ENCODE measurements around the gene TSPAN15.

The TSPAN15 gene

DNA sequence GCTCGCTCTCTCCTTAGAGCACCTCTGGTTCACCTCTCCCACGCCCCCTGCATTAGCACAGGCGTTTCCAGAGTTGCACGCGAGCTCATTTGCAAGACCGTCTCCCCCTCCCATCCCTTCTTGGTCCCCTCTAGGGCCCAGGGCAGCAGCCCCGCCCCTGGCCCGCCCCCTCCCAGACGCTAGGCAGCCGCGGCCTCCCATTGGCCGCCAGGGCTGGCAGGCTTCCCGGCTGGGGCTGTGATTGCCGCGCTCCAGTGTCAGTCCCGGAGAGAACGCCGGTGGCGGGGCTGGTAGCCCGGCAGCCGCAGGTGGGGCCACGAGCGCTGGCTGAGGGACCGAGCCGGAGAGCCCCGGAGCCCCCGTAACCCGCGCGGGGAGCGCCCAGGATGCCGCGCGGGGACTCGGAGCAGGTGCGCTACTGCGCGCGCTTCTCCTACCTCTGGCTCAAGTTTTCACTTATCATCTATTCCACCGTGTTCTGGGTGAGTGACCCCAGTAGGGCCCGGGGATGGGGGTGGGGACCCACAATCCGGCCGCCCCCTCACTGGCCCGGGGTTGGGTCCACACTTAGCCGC is at the start of gene TSPAN15:
Gene TSPAN15, plus strand, starts transcription at position 257 of the 575 bp plus-strand sequence. Its CDS starts 130 bp downstream, at position 387.
- peak; percentile 78 for DNase-seq

DNA sequence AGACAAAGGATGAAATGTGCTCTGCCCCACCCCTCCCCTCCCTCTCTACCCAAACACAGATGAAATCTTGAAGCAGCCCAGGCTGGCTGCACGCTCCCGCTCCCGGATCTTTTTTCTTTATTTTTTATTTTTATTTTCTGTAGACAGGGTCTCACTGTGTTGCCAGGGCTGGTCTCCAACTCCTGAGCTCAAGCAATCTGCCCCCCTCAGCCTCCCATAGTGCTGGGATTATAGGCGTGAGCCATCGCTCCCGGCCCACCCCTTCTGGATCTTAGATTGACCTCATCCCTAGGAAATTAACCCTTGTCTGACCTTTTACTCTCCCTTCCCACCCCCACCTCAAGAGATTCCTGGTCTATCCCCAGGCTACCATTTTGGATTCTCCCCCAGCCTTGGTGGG is 48.9 kb upstream of the TSPAN15 start:
- no peak for DNase-seq

DNA sequence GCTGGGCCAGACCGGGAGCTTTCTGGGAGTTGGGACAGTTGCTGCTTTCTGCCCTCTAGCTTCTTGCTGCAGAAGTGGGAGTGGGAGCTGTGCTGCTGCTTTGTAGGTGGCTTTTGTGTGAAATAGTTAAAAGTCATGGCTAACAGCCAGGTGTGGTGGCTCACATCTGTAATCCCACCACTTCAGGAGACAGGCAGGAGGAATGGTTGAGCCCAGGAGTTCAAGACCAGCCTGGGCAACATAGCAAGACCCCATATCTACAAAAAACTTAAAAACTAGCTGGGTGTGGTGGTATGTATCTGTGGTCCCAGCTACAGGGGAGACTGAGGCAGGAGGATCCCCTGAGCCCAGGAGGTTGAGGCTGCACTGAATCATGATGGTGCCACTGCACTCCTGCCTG is 48.2 kb upstream of the TSPAN15 start:
- no peak for DNase-seq

DNA sequence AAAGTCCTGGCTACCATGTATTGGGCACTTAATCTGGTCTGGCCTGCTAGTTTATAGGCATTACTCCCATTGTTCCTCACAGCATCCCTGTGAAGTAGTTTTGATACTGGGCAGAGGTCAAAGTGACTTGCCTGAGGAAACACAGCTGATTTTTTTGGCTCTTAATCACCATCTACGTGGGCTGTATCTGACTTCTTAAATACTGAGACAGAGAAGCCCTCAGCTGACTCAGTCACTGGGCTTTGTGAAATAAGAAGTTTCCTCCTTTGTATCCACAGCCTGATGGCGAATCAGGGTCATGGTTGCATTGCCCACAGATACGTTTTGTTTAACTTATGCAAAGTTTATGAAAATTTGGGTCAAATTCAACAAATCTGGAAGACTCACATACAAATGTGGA is 47.7 kb upstream of the TSPAN15 start:
- DNase-seq: no peak

DNA sequence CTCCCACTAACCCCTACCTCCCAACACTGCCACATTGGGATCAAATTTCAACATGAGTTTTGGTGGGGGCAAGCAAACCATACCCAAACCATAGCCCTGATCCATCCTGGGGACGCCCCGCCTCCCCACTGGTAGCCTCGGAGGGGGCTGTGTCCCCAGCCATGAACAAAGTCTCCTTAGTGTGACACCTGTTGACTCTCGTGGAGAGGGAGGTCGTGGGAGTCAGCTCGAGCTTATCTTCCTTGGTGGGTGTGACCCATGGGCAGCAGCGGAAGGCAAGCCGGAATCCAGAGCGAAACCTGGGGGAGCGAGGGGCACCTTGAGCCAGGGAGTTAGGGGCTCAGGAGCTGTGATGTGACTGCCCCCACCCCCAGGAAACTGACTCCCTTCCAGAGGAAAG is 46.5 kb upstream of the TSPAN15 start:
- no peak for DNase-seq

GRCh38 chr10:69405221-69405620 is 46.0 kb upstream of the TSPAN15 start:
- no peak for DNase-seq

GRCh38 chr10:69406302-69406811 is 44.9 kb upstream of the TSPAN15 start:
- no peak for DNase-seq

DNA sequence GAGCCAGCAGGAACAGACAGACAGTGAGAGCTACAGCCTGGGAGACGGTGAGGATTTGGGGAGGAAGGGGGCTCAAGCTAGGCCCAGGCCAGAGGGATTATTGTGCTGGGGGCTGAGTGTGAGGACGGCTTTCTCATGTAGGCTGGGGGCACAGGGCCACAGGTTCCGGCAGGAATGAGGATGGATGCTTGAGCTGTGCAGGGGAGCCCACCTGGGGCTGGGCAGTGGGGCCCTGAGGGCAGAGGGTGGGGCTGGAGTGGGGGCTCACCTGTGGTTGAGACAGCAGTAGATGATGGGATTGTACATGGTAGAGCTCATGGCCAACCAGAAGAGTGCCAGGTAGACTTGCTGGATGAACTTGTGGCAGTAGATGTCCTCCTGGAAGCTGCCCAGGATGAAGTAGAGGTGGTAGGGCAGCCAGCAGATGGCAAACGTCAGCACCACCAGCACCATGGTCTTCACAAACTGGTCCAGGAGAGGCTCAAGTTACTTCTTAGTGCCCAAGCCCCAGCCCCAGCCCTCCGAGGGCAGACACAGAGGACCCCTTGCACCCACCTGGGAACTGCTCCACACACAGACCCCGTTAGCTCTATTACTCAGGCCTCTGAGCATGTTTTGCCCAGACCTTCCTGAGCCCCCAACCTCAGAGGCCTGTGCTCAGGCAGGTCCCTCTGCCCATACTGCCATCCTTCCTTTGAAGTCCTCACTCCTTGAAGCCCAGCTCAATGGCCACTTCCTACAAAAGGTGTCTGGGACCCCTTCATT is 44.3 kb upstream of the TSPAN15 start:
- DNase-seq: no peak

DNA sequence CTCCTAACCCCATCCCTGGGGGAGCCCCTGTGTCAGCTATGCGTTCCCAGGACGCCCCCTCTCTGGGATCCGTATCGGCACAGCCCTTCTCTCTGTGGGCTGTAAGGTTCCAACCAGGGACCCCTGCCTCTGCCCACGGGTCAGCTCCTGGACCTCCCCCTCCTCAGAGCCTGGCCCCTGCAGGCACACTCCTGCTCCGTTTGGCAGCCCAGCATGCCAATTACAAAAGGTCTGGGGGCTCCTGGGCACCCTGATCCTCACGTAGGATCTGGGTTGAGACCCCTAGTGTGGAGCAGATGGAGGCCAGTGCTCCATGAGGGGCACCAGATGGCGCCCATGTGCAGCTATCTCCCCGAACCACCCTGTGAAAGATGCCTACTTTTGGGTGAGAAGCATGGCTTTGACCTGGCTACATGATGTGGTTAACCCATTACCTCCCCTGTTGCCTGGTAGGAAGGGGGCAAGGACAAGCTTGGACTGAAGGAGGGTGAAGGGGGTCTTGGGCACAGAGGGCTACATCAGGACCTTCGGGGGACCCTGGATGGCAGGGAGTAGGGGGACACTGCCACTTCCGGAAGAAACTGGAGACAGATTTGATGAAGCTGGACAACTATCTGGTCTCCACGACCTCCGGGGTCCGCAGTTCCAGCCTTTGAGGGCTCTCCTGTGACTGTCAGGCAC is 43.5 kb upstream of the TSPAN15 start:
- DNase-seq: no peak

DNA sequence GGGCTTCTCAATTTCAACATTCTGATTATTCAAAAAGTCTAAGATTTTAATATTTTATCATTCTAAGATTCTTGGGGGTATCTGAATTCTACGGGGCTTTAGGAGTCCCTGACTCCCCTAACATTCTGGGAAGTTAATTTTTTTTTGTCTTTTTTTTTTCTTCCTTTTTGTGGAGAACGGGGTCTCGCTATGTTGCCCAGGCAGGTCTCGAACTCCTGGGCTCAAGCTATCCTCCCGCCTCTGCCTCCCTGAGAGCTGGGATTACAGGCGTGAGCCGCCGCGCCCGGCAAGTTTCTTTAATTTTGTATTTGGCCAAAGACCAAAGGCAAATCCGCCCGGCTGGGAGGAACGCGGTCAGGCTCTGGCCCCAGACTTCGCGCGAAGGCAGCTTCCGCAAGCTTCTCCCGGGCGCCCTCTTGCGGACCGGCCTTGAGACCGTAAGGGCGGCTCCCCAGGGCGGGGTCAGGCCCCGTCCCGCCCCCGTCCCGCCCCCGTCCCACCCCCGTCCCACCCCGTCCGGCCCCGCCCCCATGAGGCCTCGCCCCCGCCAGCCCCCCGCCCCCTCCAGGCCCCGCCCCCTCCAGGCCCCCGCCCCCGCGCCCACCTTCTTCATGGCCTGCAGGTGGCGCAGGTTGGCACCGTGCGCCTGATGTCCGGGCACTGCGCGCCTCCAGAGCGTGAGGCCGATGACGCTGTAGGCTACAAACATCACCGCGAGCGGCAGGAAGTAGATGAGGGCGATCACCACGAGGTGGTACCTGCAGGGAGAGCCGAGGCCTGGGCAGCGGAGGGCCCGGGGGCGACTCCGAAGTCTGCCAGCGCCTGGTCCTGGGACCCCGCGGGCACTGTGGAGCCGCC is 42.7 kb upstream of the TSPAN15 start:
- peak; percentile 87 to 88 for DNase-seq

GRCh38 chr10:69409176-69409495 is 42.1 kb upstream of the TSPAN15 start:
- DNase-seq: no peak

GRCh38 chr10:69409968-69410367 is 41.3 kb upstream of the TSPAN15 start:
- no peak for DNase-seq

DNA sequence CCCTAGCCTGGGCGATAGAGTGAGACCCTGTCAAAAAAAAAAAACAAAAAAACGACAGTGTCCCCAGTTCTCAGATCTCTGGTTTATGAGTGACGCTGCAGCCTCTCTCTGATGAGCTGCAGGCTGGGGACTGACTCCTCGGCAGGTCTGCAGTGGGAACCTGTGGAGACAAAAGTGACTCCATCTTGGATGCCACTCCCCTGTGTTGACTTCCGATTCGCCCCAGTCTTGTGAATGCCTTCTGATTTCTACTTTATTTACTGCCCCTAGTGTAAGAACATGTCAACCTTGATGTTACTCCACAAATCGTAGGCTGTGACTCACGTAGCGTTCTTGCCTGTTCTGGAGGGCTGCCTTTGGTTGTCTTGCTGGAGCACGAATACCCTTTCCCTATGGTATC is 40.8 kb upstream of the TSPAN15 start:
- DNase-seq: no peak

DNA sequence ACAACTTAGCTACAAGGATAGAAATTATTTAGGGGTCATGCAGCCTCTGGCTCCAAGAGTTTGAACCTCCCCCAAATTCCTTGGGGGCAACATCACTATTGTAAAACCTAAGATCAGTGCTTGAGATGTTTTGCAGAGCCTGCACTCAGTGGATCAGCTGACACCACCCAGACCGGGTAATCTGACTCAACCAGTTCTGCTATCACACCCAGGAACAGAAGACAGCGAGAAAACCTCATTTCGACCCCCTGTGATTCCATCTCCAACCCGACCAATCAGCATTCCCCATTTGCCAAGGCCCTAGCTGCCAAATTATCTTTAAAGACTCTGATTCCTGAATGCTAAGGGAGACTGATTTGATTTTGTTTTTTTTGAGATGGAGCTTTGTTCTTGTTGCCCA is 39.8 kb upstream of the TSPAN15 start:
- no peak for DNase-seq

DNA sequence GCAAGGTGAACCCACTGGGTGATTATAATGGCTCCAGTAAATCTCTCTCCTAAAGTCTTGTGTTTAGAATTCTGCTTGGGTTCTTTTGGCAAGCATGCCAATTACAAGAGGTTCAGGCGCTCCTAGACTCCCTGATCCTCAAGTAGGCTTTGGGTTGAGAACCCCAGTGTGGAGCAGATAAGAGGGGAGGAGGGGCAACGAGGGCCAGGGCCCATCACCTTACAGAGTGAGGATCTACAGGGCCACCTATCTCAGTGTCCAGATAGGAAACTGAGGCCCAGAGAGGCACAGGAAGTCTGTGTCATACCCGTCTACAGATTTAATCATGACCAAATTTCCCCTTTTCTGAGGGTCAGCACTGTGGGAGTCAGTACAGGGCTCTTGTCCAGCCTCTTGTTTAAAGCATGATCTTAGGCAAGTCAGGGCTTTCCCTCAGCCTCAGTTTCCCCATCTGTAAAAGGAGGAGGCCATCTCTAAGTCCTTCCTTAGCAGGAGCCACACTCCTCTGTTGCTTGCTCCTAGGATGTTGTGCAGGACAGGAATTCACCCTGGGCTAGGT is 39.0 kb upstream of the TSPAN15 start:
- DNase-seq: no peak

DNA sequence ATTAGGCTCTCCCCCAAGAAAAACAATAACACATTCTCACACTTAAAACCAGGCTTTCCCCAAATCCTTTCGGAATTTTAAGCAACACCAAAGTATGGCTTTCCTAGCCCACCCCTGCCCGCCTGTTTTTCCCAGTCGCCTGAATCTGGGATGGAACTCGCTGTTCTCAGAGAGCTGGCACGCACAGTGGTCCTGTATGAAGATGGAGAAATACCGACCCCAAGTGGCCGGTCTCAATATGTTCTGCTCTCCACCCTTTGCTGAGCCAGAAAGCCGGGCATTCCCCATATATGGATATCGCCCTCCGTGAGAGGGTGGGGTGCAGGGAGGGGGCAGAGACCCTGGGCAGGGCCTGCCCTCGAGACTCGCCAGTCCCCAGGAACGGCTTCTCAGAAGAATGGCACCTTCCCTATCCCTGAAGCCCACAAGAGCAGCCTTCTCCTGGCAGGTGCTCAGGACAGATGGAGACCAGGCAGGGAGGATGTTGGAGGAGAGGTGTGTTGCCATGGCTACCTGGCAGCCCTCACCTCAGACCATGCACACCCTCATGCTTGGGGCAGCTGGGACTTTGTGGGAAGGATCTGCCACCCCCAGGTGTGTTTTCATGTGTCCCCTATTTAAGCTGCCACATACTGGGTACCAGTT is 37.9 kb upstream of the TSPAN15 start:
- no peak for DNase-seq

DNA sequence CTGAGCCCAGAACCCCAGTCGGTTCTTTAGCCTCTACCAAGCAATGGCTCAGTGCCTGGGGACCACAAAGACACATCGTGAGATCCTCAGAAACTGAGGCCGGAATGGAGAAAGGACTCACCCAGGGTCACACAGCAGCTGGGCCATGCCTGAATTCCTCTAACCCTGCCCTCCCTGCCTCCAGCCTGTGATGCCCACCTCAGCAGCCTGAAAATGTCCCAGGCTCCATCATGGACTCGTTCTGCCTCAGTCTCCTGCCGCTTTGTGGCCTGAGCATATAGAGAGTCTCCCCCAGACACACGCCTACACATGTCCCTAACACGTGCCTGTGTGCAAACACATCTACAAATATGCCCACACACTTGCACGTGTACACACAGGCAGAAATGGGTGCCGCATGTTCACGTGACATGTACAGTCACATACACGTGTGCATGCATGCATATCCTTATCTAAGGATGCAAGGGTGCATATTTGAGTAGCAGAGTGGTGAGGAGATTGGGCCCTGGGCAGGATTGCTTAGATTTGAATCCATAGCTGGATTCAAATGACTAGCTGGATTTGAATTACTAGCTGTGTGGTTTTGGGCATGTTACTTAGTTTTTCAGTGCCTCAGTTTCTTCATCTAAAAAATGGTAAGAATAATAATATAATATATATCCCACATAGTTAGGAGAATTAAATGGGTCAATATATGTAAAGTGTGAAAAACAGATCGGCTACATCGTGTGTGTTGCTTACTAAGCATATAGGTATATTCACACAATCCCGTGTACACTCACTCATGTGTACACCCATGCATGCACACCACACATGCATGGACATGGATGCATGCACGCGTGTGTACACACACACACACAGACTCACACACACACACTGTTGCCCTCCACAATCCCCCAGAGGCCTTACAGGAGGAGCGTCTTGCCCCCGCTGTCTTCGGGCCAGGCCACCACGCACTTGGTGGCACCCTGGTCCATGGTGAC is 36.9 kb upstream of the TSPAN15 start:
- no peak for DNase-seq

GRCh38 chr10:69415049-69415448 is 36.2 kb upstream of the TSPAN15 start:
- no peak for DNase-seq

DNA sequence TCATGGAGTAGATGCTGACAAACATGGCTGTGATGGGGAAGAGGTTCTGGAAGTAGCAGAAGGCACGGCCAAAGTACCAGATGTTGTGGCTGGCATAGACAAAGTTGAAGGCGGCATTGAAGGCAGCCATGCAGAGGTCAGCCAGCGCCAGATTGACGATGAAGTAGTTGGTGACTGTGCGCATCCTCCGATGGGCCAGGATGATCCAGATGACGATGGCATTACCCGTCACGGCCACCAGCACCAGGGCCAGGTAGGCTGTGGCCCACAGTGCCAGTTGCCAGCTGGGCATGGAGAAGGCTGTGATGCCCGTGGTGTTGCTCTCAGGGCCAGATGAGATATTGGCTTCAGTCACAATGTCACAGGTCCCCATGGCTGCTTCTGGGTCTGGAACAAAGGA is 35.3 kb upstream of the TSPAN15 start:
- DNase-seq: no peak

- DNase-seq: no peak
Observed at GRCh38 chr10:69416695-69417094, 34.6 kb upstream of the TSPAN15 start, which contains the start of gene TACR2. Gene TACR2 (minus strand): TSS chr10:69416918. CDS start chr10:69416323, 595 bp downstream.

DNA sequence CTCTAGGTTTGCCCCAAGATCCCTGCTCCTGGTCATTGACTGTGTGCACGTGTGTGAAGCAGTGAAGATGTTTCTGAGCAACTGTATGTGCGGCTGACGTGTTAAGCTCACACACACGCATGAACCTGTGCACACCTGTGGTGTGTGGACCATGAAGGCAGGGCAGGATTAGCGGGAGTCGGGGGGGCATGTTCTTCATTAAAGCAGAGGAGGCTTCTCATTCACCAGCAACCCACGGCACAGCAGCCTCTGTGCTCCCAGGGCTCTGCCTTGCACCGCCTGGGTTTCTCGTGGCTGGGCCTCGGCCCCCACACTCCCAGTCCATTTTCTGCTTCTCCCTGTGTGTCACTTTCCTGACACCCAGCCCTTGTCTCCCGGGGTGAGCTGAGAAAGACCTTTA is 33.7 kb upstream of the TSPAN15 start:
- no peak for DNase-seq

All from stimulated activated CD4-positive, alpha-beta T cell treated with anti-CD3 and anti-CD28 coated beads, Interleukin-4, amount 100 ng/mL, for 4 hours (primary cell).